SW480 (cell line): Measurements from ENCODE around the gene CFHR5.
"Not testable (repeated sequence)": the region's sequence is repeated elsewhere in the genome, so short reads cannot be mapped to it uniquely, and the experiment has no call there.

Experiments
- DNase-seq: peaks from one replicate; pipeline ENCODE4 v3.0.0-alpha.2; 2016; ENCODE audit warnings: low spot score

The CFHR5 gene

GRCh38 chr1:196977278-196977677 is at the start of gene CFHR5:
CFHR5 (plus strand) TSS chr1:196977556; CDS start chr1:196977665, 109 bp downstream.
- DNase-seq: no peak

GRCh38 chr1:196932853-196933252 is 44.5 kb upstream of the CFHR5 start:
- not testable (repeated sequence) for DNase-seq

- DNase-seq: no peak
Observed at GRCh38 chr1:196933531-196934189, 43.7 kb upstream of the CFHR5 start.

GRCh38 chr1:196941474-196941873 is 35.9 kb upstream of the CFHR5 start:
- DNase-seq: not testable (repeated sequence)

- not testable (repeated sequence) for DNase-seq
Observed at GRCh38 chr1:196943568-196943967, 33.8 kb upstream of the CFHR5 start, which contains the start of gene CFHR2. CFHR2 (plus strand) TSS chr1:196943738; CDS start chr1:196943881, 143 bp downstream.

GRCh38 chr1:196951711-196952394 is 25.5 kb upstream of the CFHR5 start:
- DNase-seq: no peak

- DNase-seq: no peak
Observed at GRCh38 chr1:196954778-196955177, 22.6 kb upstream of the CFHR5 start.

- DNase-seq: no peak
Observed at GRCh38 chr1:196955926-196956325, 21.4 kb upstream of the CFHR5 start.

GRCh38 chr1:196960854-196961253 is 16.5 kb upstream of the CFHR5 start:
- no peak for DNase-seq

GRCh38 chr1:196970182-196970581 is 7.2 kb upstream of the CFHR5 start:
- DNase-seq: no peak

GRCh38 chr1:196976278-196976677 is 1.1 kb upstream of the CFHR5 start:
- DNase-seq: no peak

GRCh38 chr1:196980859-196981258 is 3.5 kb downstream of the CFHR5 start:
- no peak for DNase-seq

- not testable (repeated sequence) for DNase-seq
Observed at GRCh38 chr1:196982247-196982646, 4.9 kb downstream of the CFHR5 start.

GRCh38 chr1:196991919-196992651 is 14.7 kb downstream of the CFHR5 start:
- DNase-seq: peak; percentile 20

GRCh38 chr1:196993916-196994315 is 16.6 kb downstream of the CFHR5 start:
- DNase-seq: no peak

- no peak for DNase-seq
Observed at GRCh38 chr1:196997423-196997822, 20.1 kb downstream of the CFHR5 start.

- DNase-seq: no peak
Observed at GRCh38 chr1:197001828-197002227, 24.5 kb downstream of the CFHR5 start.

- DNase-seq: no peak
Observed at GRCh38 chr1:197003132-197003531, 25.8 kb downstream of the CFHR5 start.

GRCh38 chr1:197008861-197009260 is 31.5 kb downstream of the CFHR5 start:
- DNase-seq: no peak

GRCh38 chr1:197011614-197012013 is 34.3 kb downstream of the CFHR5 start:
- no peak for DNase-seq

GRCh38 chr1:197013234-197013633 is 35.9 kb downstream of the CFHR5 start:
- no peak for DNase-seq

- DNase-seq: no peak
Observed at GRCh38 chr1:197016751-197017150, 39.4 kb downstream of the CFHR5 start.
